HFF-Myc (cell line): ENCODE results near the gene COQ7.

Experiments
- DNase-seq: peaks from one replicate; pipeline ENCODE4 v3.0.0-alpha.2; 2011; ENCODE audit warnings: low read depth; ENCODE audit errors: extremely low read depth
- H3K4me3 ChIP-seq: replicated peaks from 2 replicates; pipeline ENCODE4 v1.5.1; 2011; ENCODE audit warnings: low read depth, mild to moderate bottlenecking, control low read depth, low read length
- TF ChIP-seq, protein P1 (sequence below): IDR thresholded peaks from 2 replicates; pipeline ENCODE4 v1.5.1; 2012; ENCODE audit warnings: mild to moderate bottlenecking, low read depth, low read length, control low read depth; ENCODE audit errors: missing control alignments

COQ7 gene

DNA sequence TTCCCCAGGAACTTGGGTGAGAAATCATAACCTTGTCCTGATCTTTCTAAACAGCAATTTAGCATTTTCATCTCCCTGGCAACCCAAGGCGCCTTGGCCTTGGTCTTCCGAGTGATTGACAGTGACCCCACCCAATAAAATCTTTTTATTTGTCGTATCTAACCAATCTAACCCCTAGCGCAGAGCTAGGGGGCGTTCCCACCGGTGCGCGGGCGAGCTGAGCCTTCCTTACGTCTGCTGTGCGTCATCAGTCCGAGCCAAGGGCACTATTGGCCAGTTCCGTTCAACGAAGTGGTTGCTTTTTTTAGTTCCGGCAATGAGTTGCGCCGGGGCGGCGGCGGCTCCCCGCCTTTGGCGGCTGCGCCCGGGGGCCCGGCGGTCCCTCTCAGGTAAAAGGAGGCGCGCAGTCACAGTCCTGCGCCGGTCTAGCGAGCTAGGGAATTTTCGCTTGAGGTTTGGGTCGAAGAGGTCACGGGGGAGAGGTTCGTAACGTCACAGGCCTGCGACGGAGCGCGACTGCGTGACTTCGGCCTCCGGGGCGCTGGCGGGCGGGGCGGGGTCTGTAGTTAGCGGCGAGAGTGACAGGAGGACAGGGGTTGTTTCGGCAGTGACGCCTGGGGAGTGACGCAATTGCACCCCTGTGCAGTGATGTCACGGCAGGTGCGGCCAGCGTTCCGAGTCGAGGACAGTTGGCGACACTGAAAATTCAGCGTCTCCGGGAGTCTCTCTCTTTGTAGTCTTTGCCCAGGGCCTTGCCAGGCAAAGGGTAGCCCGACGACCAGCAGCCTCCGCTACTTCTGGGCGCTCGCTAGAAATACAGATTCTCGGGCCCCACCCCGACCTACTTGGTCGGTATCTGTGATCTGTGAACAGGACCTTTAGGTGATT, at the start of gene COQ7:
Gene COQ7, plus strand, starts transcription at position 266 of the 888 bp plus-strand sequence. Its CDS starts 51 bp downstream, at position 317.
- H3K4me3 ChIP-seq: peak within 1 kb of the TSS; percentile 85
- TF ChIP-seq, protein P1, sequence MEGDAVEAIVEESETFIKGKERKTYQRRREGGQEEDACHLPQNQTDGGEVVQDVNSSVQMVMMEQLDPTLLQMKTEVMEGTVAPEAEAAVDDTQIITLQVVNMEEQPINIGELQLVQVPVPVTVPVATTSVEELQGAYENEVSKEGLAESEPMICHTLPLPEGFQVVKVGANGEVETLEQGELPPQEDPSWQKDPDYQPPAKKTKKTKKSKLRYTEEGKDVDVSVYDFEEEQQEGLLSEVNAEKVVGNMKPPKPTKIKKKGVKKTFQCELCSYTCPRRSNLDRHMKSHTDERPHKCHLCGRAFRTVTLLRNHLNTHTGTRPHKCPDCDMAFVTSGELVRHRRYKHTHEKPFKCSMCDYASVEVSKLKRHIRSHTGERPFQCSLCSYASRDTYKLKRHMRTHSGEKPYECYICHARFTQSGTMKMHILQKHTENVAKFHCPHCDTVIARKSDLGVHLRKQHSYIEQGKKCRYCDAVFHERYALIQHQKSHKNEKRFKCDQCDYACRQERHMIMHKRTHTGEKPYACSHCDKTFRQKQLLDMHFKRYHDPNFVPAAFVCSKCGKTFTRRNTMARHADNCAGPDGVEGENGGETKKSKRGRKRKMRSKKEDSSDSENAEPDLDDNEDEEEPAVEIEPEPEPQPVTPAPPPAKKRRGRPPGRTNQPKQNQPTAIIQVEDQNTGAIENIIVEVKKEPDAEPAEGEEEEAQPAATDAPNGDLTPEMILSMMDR: no peak
- DNase-seq: peak; percentile 99

DNA sequence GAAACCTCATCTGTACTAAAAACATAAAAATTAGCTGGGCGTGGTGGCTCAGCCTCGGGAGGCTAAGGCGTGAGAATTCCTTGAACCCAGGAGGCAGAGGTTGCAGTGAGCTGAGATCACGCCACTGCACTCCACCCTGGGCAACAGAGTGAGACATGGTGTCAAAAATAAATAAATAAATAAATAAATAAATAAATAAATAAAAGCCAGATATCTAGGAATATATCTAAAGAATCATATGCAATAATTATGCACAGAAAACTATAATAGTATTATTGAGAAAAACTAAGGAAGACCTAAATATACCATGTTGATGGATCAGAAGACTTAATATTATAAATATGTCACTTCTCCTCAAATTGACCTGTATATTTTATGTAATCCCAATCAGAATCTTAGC, 46.7 kb upstream of the COQ7 start:
- DNase-seq: no peak
- TF ChIP-seq, protein P1: no peak

DNA sequence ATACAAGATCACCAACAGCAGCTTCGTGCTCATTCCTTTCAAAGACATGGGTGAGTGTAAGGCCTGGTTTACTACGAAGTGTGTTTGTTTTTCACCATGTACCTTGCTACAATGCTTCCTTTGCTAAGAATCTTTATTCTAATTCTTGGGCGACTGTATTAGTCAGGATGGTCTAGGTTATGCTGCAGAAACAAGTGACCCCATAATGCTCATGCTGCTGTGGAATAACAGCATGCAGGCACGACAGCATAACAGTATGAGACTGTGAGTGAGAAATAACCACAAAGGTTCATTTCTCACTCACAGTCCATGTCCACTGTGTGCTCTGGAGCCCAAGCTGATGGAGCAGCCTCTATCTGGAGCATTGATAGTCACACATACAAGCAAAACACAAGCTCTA, 45.7 kb upstream of the COQ7 start:
- TF ChIP-seq, protein P1: no peak
- H3K4me3 ChIP-seq: no peak overlapping the region
- DNase-seq: no peak

More for the DNA sequence above, 46.7 kb upstream of the COQ7 start:
- H3K4me3 ChIP-seq: no peak overlapping the region

DNA sequence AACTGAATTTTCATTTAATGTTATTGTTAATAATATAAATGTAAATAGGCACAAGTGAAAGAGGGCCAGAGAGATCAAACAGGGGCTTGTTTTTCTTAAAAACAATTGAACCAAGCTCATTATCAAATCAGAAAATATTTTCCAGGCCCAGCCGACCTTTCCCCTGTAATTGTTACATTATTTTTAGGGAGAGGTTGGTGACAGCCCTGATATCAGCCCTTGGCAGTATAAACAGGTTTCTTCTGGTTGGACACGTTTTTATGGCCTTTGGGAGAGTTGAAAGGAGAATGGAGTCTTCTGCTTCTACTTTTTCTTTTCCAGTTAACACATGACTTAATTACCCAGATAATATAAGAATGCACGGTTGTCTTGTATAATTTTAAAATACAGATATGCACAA, 40.0 kb upstream of the COQ7 start:
- no peak for DNase-seq
- TF ChIP-seq, protein P1: no peak

DNA sequence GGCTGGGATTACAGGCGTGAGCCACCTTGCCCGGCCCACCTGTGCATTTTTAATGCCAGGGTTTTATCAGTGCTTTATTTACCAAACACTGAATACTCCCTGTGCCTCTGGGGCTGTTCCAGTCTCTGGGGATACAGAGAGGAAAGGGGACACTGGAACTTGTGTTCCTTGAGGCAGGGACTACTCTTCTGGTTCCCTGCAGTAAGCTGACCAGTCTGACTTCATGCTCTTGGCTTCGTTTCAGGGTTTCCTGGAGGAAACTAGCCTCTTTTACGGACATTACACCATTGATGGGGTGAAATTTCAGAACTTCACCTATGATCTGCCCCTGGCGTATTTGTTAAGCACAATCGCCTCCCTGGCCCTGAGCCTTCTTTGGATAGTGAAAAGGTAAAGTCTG, 37.4 kb upstream of the COQ7 start:
- TF ChIP-seq, protein P1: no peak
- DNase-seq: no peak
- no peak overlapping the region for H3K4me3 ChIP-seq

More for the DNA sequence above, 40.0 kb upstream of the COQ7 start:
- no peak overlapping the region for H3K4me3 ChIP-seq

DNA sequence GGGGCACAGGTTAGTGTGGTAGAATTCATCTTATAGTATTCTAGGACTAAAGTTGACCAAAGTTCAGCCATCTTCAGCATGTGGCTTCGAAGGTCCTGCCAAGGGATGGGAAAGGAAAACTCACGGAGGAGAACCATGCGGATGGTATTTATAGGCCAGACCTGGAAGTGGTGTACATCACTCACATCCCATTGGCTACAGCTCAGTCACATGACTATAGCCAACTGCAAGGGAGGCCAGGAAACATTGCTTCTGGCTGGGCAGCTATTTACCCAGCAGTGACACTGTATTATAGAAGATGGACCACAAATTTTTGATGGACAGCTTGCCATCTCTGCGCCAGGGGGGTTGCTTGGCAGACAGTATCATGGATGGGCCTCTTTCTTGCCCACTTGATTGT, 35.7 kb upstream of the COQ7 start:
- no peak overlapping the region for H3K4me3 ChIP-seq
- no peak for DNase-seq
- TF ChIP-seq, protein P1: no peak
